Stimulated activated CD4-positive, alpha-beta T cell treated with anti-CD3 and anti-CD28 coated beads, Interleukin-2, amount 100 ng/mL, for 4 hours (primary cell): ENCODE measurements around the gene STAG3.
A peak's percentile ranks its signal among the peaks of the same experiment; 100 is the strongest.

Experiments used
- DNase-seq: peaks from one replicate; pipeline ENCODE4 v3.0.0-alpha.2; 2020; ENCODE audit warnings: low read depth

Gene STAG3

GRCh38 chr7:100154651-100155491 lies 22.8 kb upstream of the STAG3 start:
- DNase-seq, result no peak

DNA sequence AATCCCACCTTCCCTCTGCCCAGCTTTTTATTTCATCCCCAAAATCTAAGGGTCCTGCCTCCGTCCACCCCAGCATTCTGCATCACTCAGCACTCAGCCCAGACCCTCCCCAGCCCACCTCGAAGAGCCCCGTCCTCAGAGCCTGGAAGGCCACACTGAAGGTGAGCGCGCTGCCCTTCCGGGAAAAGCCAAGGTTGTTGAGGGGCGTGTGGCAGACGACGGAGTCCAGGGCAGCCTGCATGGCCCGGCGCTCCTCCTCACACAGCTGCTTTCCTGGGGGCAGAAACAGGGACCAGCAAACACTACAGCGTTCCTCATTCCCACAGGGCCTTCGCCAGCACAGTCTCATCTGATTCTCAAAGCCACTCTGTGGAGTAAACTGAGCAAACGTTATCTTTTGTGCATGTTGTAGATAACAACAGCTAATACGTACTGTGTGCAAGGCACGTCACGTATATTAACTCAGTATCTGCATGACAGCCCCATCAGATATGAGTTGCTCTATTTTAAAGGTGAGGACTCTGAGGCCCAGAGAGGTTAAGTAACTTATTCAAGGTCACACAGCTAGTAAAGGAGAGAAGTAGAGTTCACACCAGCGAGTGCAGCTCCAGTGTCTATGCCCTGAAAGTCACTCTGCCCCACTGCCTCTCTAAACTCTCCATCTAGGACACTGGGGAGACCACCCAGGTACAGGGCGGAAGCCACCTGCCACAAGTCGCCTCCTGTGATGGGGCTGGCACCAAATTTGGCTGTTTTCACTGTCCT lies 22.0 kb upstream of the STAG3 start:
- DNase-seq, result no peak

DNA sequence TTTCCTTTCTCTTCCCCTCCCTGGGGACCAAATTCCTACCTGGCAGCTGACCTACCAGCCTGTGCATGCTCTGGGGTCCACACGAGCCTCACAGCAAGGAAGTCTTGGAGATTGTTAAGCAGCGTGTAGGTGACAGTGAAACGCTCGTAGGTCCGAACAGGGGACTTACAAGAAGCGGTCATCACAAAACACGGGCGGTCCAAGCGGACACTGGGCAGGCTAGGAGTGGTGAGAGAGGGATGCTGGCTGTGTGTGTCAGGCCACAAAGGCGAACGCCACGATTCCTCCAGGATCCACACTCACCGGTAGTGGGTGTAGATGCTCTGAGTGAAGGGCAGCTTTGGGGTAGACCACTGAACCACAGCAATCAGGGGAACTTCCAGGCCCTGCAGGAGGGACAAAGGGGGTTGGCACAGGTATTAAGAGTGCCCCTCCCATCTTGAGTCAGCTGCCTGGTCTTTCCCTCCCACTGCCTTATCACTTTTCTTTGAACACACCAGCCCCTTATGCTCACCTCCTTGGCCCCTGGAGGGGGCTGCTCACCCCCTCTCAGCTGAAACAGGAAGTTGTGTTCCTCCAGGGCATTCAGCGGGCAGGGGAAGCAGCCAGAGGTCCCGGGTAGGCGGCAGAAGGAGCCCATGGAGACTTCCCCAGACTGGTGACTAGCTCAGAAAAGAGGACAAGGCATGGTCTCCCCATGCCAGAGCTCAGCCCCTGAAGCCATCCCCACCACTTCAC lies 21.2 kb upstream of the STAG3 start:
- no peak for DNase-seq

DNA sequence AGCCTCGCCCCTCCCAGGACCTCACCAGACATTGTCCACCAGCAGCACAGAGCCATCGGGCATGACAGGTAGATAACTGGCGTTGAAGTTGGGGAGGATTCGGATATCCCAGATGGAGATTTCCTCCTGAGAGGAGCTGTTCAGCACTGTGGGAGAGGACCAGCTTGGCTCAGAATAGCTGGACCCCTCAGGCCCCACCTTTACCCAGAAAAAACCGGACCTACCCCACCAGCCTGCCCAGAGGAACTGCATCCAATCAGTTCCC lies 20.7 kb upstream of the STAG3 start:
- DNase-seq, result no peak

DNA sequence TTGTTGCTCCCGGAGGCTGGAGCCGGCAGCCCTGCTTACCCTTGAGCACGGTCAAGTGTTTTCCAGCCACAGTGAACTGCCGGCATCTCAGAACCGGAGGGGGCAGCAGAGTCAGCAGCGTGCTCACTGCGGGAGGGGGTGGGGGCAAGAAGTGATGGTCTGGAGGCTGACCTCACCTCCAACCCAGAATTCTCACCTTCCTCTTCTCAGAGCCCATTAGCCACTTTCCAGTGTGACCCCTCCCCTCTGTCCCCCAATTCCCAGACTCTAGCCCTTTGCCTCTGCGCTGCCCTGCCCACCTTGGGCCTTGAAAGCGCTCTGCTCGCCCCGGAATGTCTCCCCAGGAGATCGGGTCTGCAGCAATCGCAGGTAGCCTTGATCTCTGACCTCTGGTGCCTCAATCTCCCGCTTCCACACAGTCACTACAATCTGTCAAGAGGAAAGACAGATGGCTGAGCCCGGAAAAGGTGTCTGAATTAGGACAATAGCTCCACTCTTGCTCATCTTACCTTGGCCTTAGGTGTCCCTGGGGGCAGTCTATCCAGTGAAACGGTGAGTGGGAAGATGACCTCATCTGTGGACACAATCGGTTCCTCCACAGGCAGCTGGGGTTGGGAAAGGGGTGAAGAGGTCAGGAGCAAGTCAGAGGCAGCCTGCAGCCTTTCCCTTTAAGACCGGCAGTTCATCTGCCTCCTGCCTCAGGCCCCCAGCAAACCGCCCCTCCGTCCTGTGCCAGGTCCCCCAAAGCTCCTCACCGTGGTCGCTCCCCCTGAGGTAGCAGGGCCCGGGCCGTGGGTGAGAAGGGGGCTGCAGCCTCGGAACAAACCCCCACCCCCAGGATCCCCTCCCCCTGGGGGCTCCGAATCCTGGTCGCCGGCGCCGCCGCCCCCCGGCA lies 20.1 kb upstream of the STAG3 start:
- no peak for DNase-seq

DNA sequence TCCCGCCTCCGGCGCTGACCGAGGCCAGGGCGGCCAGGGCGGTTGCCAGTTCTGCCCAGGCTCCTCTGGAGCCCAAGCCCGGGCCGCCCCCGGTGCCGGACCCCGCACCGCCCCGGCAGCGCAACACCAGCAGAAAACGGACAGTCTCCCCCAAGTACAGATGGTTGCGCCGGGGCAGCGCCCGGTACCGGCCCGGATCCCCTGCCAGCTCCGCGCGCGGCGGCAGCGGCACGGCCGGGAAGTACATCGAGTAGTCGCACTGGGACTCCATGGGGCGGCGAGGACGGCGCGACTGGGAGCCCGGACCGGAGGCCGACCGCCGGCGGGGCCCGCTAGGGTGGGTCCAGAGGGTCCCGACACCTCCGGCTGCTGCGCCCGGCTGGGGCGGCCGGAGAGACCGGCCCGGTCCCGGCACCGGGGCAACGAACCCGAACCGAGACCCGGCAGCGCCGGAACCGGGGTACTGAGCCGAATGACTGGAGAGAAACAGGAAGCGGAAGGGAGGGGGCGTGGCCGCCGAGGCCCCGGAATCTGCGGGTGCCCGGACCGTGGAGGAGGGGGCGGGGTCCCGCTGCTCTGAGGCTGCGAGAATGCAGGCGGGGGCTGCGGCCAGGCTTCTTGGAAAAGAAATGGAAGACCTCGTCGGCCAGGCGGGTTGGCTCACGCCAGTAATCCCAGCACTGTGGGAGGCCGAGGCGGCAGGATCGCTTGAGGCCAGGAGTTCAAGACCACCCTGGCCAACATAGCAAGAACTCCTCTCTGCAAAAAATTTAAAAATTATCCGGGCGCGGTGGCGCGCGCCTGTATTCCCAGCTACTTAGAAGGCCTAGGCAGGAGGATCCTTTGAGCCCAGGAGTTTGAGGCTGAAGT lies 19.3 kb upstream of the STAG3 start, which contains the start of gene TRAPPC14:
Gene TRAPPC14 (minus strand): TSS at position 495 of the 870 bp plus-strand sequence. CDS start 224 bp downstream, at position 271.
- DNase-seq, result peak; percentile 90

- no peak for DNase-seq
These were observed 18.6 kb upstream of the STAG3 start for GRCh38 chr7:100159099-100159623.

GRCh38 chr7:100160067-100160466 lies 17.7 kb upstream of the STAG3 start:
- DNase-seq, result no peak

DNA sequence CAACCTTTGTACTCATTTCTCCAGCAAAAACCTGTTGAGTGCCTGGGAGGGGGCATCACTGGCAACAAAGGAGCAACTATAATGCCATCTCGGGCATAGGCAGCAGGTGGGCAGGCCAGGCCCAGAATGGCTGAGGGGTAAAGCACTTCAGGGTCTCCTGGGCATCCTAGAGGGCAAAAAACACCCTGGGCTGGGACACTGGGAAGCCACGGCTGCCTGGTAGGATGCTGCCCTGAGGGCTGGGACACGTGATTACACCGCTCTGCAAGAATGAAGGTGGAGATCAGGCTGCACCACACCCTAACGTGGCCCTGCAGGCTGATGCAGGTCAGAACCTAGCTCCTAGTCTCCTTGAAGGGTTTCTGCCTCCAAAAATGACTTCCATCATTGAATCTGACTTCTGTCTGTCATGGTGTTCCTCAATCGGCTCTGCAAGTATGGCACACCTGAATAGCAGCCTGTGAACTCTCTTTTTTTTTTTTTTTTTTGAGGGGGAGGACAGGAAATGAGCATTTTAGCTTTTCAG lies 14.6 kb upstream of the STAG3 start:
- no peak for DNase-seq

DNA sequence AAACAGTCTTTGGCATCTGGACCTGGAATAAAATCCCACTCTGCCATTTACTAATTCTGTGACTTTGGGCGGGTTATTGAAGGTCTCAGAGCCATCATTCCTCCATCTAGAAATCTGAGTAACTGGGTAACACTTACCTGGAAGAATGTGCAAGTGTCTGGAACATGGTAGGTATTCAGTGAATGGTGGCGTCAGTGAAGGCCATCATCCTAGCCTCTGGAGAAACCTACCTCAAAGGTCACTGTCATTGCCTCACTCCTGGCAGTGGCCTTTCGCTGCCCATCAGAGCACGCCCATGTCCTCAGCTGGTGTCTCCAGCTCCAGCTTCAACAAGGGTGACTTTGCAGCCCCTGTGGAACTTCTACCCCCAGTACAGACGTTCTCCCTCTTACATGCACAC lies 13.8 kb upstream of the STAG3 start:
- no peak for DNase-seq

- DNase-seq, result no peak
These were observed 11.3 kb upstream of the STAG3 start for GRCh38 chr7:100166317-100166940.

GRCh38 chr7:100166970-100167911 lies 10.5 kb upstream of the STAG3 start:
- DNase-seq, result no peak

DNA sequence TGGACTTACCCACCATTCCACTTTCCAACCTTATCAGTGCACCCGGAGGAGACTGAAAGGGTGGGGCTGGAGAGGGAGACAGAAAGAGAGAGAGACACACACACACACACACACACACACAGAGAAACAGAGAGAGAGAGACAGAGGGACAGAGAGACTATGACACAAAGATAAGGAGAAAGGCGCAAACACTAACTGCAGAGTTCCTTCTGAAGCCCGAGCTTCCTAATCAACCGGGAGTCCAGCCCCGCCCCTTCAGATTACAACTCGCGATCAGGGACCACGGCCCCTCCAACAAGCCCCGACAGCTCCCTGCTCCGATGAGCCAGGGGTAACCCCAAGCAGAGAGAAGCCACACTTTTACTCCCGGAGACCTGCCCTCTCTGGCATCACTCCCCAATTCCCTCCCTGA lies 9.8 kb upstream of the STAG3 start:
- no peak for DNase-seq

- no peak for DNase-seq
These were observed 8.4 kb upstream of the STAG3 start for GRCh38 chr7:100169147-100169850.

- no peak for DNase-seq
These were observed 7.4 kb upstream of the STAG3 start for GRCh38 chr7:100170101-100170897.

DNA sequence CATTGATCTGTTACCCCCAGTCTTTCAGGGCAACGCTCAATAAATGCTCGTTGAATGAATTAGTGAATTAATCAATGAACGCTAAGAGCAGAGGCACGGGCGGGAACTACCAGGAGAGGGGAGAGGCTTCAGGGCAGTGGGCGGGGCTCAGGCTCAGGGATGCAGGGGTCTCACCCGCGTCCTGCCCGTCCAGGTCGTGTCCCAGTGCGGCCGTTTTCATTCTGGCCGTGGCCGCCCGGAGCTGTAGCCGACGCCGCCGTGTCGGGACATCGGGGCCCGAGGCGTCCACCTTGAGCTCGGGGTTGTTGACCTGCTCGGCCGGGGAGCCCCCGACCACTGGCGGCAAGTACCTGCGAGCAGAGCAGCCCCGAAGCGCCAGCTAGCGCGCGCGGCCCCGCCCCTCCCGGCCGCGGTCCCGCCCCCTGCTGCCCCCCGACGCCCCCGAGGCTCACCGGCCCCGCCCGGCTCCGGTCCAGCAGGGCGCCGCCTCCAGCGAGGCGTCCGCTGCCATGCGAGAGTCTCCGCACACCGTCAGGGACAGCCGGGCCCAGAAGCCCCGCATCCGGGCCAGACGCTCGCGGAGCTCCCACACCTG lies 6.5 kb upstream of the STAG3 start:
- no peak for DNase-seq

DNA sequence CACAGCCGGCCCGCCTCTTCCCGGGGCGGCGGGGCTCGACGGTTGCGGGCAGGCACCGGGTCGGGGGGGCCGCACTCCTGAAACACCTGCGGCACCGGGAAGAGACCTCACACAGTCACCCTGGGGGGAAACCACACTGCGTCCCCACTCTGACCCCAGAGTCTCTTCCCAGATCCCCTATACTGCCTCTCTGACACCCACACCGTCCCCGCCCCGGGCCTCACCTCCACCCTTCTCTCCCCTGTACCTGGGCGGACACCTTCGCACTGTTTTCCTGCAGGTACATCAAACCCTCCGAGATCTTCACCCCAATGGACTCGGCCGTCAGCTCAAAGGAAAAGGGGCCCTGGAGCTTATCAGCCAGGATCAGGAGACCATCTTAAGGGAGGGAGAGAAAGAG lies 5.9 kb upstream of the STAG3 start:
- no peak for DNase-seq
